GM21723 (cell line): ENCODE data around the gene PRPF38A.

Source experiments
- ATAC-seq: cut with Tn5 transposase; IDR thresholded peaks from one replicate; pipeline ENCODE4 v1.9.1; 2021; ENCODE audit warnings: mild to moderate bottlenecking, moderate library complexity; ENCODE audit not compliant: unreplicated experiment

PRPF38A gene

GRCh38 chr1:52399629-52400028 is 4.8 kb upstream of the PRPF38A start:
- ATAC-seq: no peak

- no peak for ATAC-seq
These were observed 4.3 kb upstream of the PRPF38A start for GRCh38 chr1:52400131-52400530.

- ATAC-seq: no peak
These were observed 1.6 kb upstream of the PRPF38A start for GRCh38 chr1:52402860-52403240.

GRCh38 chr1:52403566-52404115 is 761 bp upstream of the PRPF38A start:
- ATAC-seq: peak; percentile 46

- ATAC-seq: no peak
These were observed 555 bp downstream of the PRPF38A start for GRCh38 chr1:52404975-52405338.

- no peak for ATAC-seq
These were observed 9.1 kb downstream of the PRPF38A start for GRCh38 chr1:52413410-52413989.

GRCh38 chr1:52414942-52415341 is 10.5 kb downstream of the PRPF38A start:
- no peak for ATAC-seq

GRCh38 chr1:52416811-52417210 is 12.4 kb downstream of the PRPF38A start:
- no peak for ATAC-seq

GRCh38 chr1:52420713-52421112 is 16.3 kb downstream of the PRPF38A start:
- ATAC-seq: no peak

GRCh38 chr1:52423055-52423454 is 18.7 kb downstream of the PRPF38A start:
- ATAC-seq: no peak

- ATAC-seq: no peak
These were observed 19.4 kb downstream of the PRPF38A start for GRCh38 chr1:52423771-52424170.

- ATAC-seq: no peak
These were observed 19.8 kb downstream of the PRPF38A start for GRCh38 chr1:52424231-52424636.

- no peak for ATAC-seq
These were observed 20.4 kb downstream of the PRPF38A start for GRCh38 chr1:52424813-52425212.

- no peak for ATAC-seq
These were observed 22.0 kb downstream of the PRPF38A start for GRCh38 chr1:52426371-52426770.

- ATAC-seq: no peak
These were observed 22.8 kb downstream of the PRPF38A start for GRCh38 chr1:52427152-52427551.

- no peak for ATAC-seq
These were observed 28.4 kb downstream of the PRPF38A start for GRCh38 chr1:52432807-52433206.

GRCh38 chr1:52435211-52435610 is 30.8 kb downstream of the PRPF38A start:
- ATAC-seq: no peak

- no peak for ATAC-seq
These were observed 31.2 kb downstream of the PRPF38A start for GRCh38 chr1:52435650-52436049.

- no peak for ATAC-seq
These were observed 32.4 kb downstream of the PRPF38A start for GRCh38 chr1:52436817-52437216.

GRCh38 chr1:52439976-52440375 is 35.6 kb downstream of the PRPF38A start:
- ATAC-seq: no peak

GRCh38 chr1:52444463-52444862 is 40.1 kb downstream of the PRPF38A start:
- ATAC-seq: no peak

GRCh38 chr1:52454127-52454526 is 49.7 kb downstream of the PRPF38A start:
- ATAC-seq: no peak

GRCh38 chr1:52454779-52455178 is 50.4 kb downstream of the PRPF38A start:
- ATAC-seq: no peak
